Muscle of arm (tissue), 12 donors: ENCODE data around the gene TEX26. TPM values are rescaled to one million over a fixed set of nuclear protein-coding genes. Genes with fewer than 3 reads are reported as not detected.
A peak's percentile ranks its signal among the peaks of the same experiment; 100 is the strongest.

Source experiments
- DNase-seq: peaks from one replicate; pipeline ENCODE4 v3.0.0-alpha.2; 2013
- polyA plus RNA-seq, 12 donors: library from polyadenylated mRNA; unstranded; fragments of 120-200 nt; gene quantifications; one replicate each; pipeline ENCODE4 v1.2.1, GENCODE V29; 2013; ENCODE audit not compliant: insufficient read length in 12 of 12

Gene TEX26
- polyA plus RNA-seq, 12 donors: 0.15 to 0.66 (median 0.28) TPM; not detected in 4

GRCh38 chr13:31011901-31012654 lies 79.6 kb downstream of the TEX26 start:
- DNase-seq: no peak

- peak; percentile 14 for DNase-seq
These were observed 80.2 kb downstream of the TEX26 start for GRCh38 chr13:31012655-31013024.

GRCh38 chr13:31014456-31014855 lies 82.0 kb downstream of the TEX26 start:
- no peak for DNase-seq

GRCh38 chr13:31015199-31015598 lies 82.7 kb downstream of the TEX26 start:
- DNase-seq: no peak

GRCh38 chr13:31016342-31017325 lies 84.2 kb downstream of the TEX26 start:
- DNase-seq: no peak

- no peak for DNase-seq
These were observed 86.1 kb downstream of the TEX26 start for GRCh38 chr13:31018511-31018910.

GRCh38 chr13:31020996-31021395 lies 88.5 kb downstream of the TEX26 start:
- no peak for DNase-seq

GRCh38 chr13:31022288-31022895 lies 89.9 kb downstream of the TEX26 start:
- no peak for DNase-seq

GRCh38 chr13:31022928-31023530 lies 90.6 kb downstream of the TEX26 start:
- no peak for DNase-seq

Other genes starting within 250 kb of the TEX26 start
- 1 to 10 TPM in 10 of 12 donors, not detected in 2; 3.6 to 9.4 (median 4.9) TPM for gene ALOX5AP, start 197.1 kb upstream of the TEX26 start, polyA plus RNA-seq
- 10 to 100 TPM in 7 of 12 donors, 1 to 10 TPM in 4, not detected in 1; 7.6 to 17.9 (median 10.7) TPM for gene MEDAG, start 26.4 kb upstream of the TEX26 start, polyA plus RNA-seq
- gene HSPH1, start 229.2 kb downstream of the TEX26 start, polyA plus RNA-seq: 10 to 100 TPM in 11 of 12 donors, not detected in 1; 57.6 to 92.9 (median 71.7) TPM